ENCODE data around the gene GAB2. TPM values are rescaled to one million over a fixed set of nuclear protein-coding genes. Genes with fewer than 3 reads are reported as not detected.
A peak's percentile ranks its signal among the peaks of the same experiment; 100 is the strongest.

The GAB2 gene
- total and polyA plus RNA-seq, 2 of the 13 experiments (the other 11 are each of a cell fraction or from before 2014, with no cell fraction given): 4.1 to 8.6 TPM

- TF ChIP-seq ZNF687 (CRISPR knock-in tag; IDR thresholded peaks at IDR 0.05): peak; percentile 67
- no peak for TF ChIP-seq THAP8 (CRISPR knock-in tag; IDR thresholded peaks at IDR 0.05; ENCODE audit: borderline replicate concordance)
- TF ChIP-seq ZBTB2 (CRISPR knock-in tag; IDR thresholded peaks at IDR 0.05; ENCODE audit: low read depth): no peak
- no peak for TF ChIP-seq SNAPC4 (CRISPR knock-in tag; IDR thresholded peaks at IDR 0.05)
- peak; percentile 18; the same call in 1 of the 2 replicates for TF ChIP-seq ESRRA (CRISPR knock-in tag; IDR thresholded peaks at IDR 0.05; ENCODE audit: low read depth)
- TF ChIP-seq ZNF263 (CRISPR knock-in tag; IDR thresholded peaks at IDR 0.05): 0 out of 2 replicates have a peak, but pooled peaks have one; percentile 21
- peak; percentile 32; the same call in 1 of the 2 replicates for TF ChIP-seq SP5 (CRISPR knock-in tag; IDR thresholded peaks at IDR 0.05; ENCODE audit: borderline replicate concordance, low read depth)
- TF ChIP-seq HES4 (CRISPR knock-in tag; IDR thresholded peaks at IDR 0.05; ENCODE audit: borderline replicate concordance): no peak
- no peak for TF ChIP-seq EHMT2 (IDR thresholded peaks at IDR 0.05; ENCODE audit: borderline replicate concordance, low read depth, low read length)
- no peak for TF ChIP-seq IRF2 (CRISPR knock-in tag; IDR thresholded peaks at IDR 0.05)
- no peak for TF ChIP-seq SOX6 (IDR thresholded peaks at IDR 0.05)
- TF ChIP-seq SOX6 (CRISPR knock-in tag; IDR thresholded peaks at IDR 0.05): 0 out of 2 replicates have a peak, but pooled peaks have one; percentile 14
- TF ChIP-seq ZNF776 (CRISPR knock-in tag; IDR thresholded peaks at IDR 0.05): peak; percentile 38; the same call in 1 of the 2 replicates
- TF ChIP-seq TBX2 (CRISPR knock-in tag; IDR thresholded peaks at IDR 0.05; ENCODE audit: borderline replicate concordance): 0 out of 2 replicates have a peak, but pooled peaks have one; percentile 16
- no peak for TF ChIP-seq BRD4 (CRISPR knock-in tag; IDR thresholded peaks at IDR 0.05)
- TF ChIP-seq SIN3A (IDR thresholded peaks at IDR 0.05; ENCODE audit: borderline replicate concordance, low read depth, low read length): peak; percentile 88; the same call in 1 of the 2 replicates
- no peak for TF ChIP-seq ZFAT (CRISPR knock-in tag; conservative IDR thresholded peaks at IDR 0.05)
- no peak for TF ChIP-seq PHF5A (CRISPR knock-in tag; IDR thresholded peaks at IDR 0.05; ENCODE audit: low read depth, unreplicated experiment)
Measured at GRCh38 chr11:78190871-78191538, 226.6 kb downstream of the GAB2 start (continued).
